Ovary (tissue), 3 donors: ENCODE data around the gene DOCK4.

ENCODE experiments used
- POLR2A ChIP-seq: fragments of 450-650 bp; IDR thresholded peaks from one replicate; pipeline ENCODE4 v1.6.1; 2017; ENCODE audit warnings: antibody characterized with exemption, mild to moderate bottlenecking, moderate library complexity
- TF ChIP-seq, protein P1 (sequence below), 3 donors: fragments of 450-650 bp in 2 of 3; fragments of 200-600 bp in 1 of 3; IDR thresholded peaks; one replicate each; pipeline versions ENCODE4 v1.5.1 to v1.8.0; 2016 to 2022; ENCODE audit warnings: antibody characterized with exemption in 3 of 3, mild to moderate bottlenecking in 1 of 3
- donor health status: DM: no; HTN: no; CAD: no.

GRCh38 chr7:111806232-111806631 is 400.0 kb downstream of the DOCK4 start:
- TF ChIP-seq, protein P1, sequence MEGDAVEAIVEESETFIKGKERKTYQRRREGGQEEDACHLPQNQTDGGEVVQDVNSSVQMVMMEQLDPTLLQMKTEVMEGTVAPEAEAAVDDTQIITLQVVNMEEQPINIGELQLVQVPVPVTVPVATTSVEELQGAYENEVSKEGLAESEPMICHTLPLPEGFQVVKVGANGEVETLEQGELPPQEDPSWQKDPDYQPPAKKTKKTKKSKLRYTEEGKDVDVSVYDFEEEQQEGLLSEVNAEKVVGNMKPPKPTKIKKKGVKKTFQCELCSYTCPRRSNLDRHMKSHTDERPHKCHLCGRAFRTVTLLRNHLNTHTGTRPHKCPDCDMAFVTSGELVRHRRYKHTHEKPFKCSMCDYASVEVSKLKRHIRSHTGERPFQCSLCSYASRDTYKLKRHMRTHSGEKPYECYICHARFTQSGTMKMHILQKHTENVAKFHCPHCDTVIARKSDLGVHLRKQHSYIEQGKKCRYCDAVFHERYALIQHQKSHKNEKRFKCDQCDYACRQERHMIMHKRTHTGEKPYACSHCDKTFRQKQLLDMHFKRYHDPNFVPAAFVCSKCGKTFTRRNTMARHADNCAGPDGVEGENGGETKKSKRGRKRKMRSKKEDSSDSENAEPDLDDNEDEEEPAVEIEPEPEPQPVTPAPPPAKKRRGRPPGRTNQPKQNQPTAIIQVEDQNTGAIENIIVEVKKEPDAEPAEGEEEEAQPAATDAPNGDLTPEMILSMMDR (IDR thresholded peaks at IDR 0.05) = no peak
- TF ChIP-seq POLR2A = no peak
